ENCODE measurements around the gene TEAD1.
A peak's percentile ranks its signal among the peaks of the same experiment; 100 is the strongest.

Gene TEAD1

GRCh38 chr11:12981676-12982522 lies 307.7 kb downstream of the TEAD1 start:
- no peak for DNase-seq (ENCODE audit: low read depth)
- TF ChIP-seq, protein P1, sequence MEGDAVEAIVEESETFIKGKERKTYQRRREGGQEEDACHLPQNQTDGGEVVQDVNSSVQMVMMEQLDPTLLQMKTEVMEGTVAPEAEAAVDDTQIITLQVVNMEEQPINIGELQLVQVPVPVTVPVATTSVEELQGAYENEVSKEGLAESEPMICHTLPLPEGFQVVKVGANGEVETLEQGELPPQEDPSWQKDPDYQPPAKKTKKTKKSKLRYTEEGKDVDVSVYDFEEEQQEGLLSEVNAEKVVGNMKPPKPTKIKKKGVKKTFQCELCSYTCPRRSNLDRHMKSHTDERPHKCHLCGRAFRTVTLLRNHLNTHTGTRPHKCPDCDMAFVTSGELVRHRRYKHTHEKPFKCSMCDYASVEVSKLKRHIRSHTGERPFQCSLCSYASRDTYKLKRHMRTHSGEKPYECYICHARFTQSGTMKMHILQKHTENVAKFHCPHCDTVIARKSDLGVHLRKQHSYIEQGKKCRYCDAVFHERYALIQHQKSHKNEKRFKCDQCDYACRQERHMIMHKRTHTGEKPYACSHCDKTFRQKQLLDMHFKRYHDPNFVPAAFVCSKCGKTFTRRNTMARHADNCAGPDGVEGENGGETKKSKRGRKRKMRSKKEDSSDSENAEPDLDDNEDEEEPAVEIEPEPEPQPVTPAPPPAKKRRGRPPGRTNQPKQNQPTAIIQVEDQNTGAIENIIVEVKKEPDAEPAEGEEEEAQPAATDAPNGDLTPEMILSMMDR (IDR thresholded peaks at IDR 0.05; ENCODE audit: insufficient read depth, low read depth, low read length, missing control alignments), result no peak
- no peak overlapping the region for H3K4me3 ChIP-seq (ENCODE audit: low read depth, low read length)

- H3K4me3 ChIP-seq (ENCODE audit: low read depth, low read length), result no peak overlapping the region
- TF ChIP-seq, protein P1 (IDR thresholded peaks at IDR 0.05; ENCODE audit: insufficient read depth, low read depth, low read length, missing control alignments), result no peak
- DNase-seq (ENCODE audit: low read depth), result no peak
These were observed 309.1 kb downstream of the TEAD1 start for GRCh38 chr11:12983336-12983735.

GRCh38 chr11:12986194-12986898 lies 312.1 kb downstream of the TEAD1 start:
- no peak overlapping the region for H3K4me3 ChIP-seq (ENCODE audit: low read depth, low read length)
- no peak for DNase-seq (ENCODE audit: low read depth)
- TF ChIP-seq, protein P1 (IDR thresholded peaks at IDR 0.05; ENCODE audit: insufficient read depth, low read depth, low read length, missing control alignments), result no peak

DNA sequence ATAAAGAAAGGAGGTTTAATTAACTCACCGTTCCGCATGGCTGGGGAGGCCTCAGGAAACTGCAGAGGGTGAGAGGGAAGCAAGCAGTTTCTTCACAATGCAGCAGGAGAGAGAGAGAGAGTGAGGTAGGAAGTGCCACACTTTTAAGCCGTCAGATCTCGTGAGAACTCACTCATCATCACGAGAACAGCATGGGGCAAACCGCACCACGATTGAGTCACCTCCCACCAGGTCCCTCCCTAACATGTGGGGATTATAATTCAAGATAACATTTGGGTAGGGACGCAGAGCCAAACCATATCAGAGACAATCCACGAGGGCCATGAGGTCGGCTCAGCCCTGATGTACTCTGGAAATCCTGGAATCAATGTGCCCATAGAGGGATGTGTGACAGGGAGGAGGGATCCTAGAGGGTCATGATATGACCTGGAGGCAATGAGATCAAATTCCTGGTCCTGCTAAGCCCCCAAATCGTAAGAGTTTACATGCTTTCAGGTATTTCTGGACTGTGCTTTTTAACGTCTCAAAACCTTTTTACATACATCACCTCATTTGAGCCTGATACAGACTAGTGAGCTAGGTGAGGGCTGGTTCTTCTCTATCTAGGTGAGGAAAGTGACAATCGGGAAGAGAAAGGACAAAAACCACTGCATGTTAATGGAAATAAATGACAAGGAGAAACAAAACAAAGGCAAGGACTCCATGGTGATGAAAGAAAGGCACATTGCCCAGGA lies 315.4 kb downstream of the TEAD1 start:
- no peak overlapping the region for H3K4me3 ChIP-seq (ENCODE audit: low read depth, low read length)
- DNase-seq (ENCODE audit: low read depth), result peak; percentile 30
- TF ChIP-seq, protein P1 (IDR thresholded peaks at IDR 0.05; ENCODE audit: insufficient read depth, low read depth, low read length, missing control alignments), result no peak

GRCh38 chr11:12990162-12990480 lies 315.9 kb downstream of the TEAD1 start:
- H3K4me3 ChIP-seq (ENCODE audit: low read depth, low read length), result no peak overlapping the region
- TF ChIP-seq, protein P1 (IDR thresholded peaks at IDR 0.05; ENCODE audit: insufficient read depth, low read depth, low read length, missing control alignments), result no peak
- no peak for DNase-seq (ENCODE audit: low read depth)

DNA sequence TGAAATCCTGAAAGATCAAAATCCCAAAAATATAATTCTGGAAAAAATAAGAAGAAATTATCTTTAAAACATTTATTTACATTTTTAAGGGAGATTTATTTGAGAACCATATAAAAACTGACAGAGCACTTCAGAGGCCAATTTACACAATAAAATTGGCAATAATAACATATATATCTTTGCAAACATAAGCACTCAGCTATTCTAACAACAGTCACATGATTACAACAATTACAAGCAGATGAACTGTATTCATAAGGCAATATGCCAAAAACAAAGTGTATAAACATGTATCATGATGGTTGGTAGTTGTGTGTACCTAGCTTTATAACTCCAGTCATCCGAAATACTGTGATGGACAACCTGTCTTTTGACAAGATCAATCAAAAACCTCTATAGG lies 317.2 kb downstream of the TEAD1 start:
- TF ChIP-seq, protein P1 (IDR thresholded peaks at IDR 0.05; ENCODE audit: insufficient read depth, low read depth, low read length, missing control alignments), result no peak
- no peak overlapping the region for H3K4me3 ChIP-seq (ENCODE audit: low read depth, low read length)

More for the DNA sequence above, 317.2 kb downstream of the TEAD1 start:
- no peak for DNase-seq (ENCODE audit: low read depth)

Measured in GM12865 (cell line).